Placental pericyte (primary cell): ENCODE data around the gene PINK1. TPM values are rescaled to one million over a fixed set of nuclear protein-coding genes. Genes with fewer than 3 reads are reported as not detected.

Experiments
- total RNA-seq: library from RNA; depleted of rRNA; stranded (reverse); fragments of >200 nt; gene quantifications from 2 replicates; pipeline ENCODE4 v1.2.3, GENCODE V29; 2012

PINK1 gene
- total RNA-seq = 52.7 and 55.7 TPM in 2 replicates

DNA sequence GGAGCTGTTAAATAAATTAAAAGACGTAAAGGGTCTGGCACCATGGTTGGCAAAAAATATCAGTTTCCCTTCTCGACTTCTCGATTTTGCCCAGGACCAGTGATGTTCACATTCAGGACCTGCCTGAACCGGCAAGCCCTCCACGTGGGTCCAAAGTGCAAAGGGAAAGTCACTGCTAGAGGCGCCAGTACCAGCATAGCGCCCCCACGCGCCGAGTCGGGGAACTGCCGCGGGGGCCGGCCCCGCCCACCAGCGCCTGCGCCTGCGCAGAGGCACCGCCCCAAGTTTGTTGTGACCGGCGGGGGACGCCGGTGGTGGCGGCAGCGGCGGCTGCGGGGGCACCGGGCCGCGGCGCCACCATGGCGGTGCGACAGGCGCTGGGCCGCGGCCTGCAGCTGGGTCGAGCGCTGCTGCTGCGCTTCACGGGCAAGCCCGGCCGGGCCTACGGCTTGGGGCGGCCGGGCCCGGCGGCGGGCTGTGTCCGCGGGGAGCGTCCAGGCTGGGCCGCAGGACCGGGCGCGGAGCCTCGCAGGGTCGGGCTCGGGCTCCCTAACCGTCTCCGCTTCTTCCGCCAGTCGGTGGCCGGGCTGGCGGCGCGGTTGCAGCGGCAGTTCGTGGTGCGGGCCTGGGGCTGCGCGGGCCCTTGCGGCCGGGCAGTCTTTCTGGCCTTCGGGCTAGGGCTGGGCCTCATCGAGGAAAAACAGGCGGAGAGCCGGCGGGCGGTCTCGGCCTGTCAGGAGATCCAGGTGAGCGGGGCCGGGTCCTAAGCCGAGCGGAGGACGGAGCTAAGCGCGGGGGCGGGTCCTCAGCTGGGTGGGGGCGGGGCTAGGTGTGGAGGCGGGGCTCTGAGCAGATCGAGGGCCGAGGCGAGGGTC lies at the start of gene PINK1:
Gene PINK1 (plus strand): TSS at position 269 of the 875 bp plus-strand sequence. CDS start 91 bp downstream, at position 360.

DNA sequence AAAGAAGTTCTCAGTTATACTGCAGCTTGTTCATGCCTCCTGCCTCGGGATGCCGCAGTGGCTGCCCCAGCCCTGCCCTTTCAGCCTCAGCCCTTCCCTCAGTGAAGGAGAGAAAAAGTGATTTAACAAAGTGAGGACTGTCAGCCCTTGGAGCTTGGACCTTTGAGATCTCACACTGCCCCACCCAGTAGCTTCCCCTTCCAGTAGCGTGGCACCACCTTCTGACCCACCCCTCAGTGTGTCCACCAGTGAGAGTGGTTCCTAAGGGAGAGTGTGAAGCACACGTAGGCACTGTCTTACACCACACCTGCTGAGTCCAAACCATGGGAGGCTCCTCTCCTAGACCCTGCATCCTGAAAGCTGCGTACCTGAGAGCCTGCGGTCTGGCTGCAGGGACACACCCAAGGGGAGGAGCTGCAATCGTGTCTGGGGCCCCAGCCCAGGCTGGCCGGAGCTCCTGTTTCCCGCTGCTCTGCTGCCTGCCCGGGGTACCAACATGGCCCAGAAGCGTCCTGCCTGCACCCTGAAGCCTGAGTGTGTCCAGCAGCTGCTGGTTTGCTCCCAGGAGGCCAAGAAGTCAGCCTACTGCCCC lies 44.5 kb upstream of the PINK1 start, which contains the start of gene CDA:
Gene CDA (plus strand): TSS at position 464 of the 592 bp plus-strand sequence. CDS start 33 bp downstream, at position 497.

DNA sequence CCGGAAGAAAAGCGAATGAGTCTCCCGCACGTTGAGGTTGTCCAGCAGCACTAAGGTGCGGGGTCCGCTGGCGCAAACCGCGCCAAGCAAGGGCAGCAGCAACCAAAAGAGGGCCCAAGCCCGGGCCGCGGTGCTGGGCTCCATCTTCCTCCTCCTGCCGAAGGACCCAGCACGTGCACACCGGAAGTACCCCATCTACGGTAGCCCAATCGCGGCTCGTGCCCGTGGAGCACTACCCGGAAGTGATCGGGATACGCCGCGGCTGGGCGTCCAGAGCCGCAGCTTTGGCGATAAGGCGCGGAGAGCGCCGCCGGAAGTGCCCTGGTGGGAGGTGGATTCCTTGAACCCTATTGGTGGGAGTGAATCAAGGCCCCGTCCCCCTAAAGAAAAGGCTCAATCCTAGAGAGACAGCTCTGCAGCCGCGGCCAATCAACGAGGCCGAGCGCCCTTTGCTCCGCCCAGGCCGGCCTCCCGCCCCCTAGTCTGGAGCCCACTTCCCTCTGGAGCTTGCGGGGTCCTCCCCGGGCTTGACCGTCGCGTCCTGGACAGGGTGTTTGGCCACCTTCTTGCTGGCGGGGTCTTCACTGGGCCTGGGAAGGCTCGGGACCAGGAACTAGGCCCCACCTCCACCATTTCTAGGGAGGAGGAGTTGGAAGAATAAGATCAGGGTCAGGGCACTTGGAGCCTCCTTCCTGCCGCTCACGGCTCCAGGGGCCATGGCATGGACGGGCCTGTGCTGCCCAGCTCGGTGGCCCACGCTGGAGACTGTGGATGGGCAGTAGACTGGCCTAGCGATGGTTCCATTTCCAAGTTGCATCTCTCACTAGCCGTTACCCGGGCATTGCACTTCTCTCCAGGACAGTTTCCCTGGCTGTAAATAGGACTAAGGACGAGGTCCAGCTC lies 28.2 kb downstream of the PINK1 start, which contains the start of gene DDOST:
Gene DDOST (minus strand): TSS at position 163 of the 903 bp plus-strand sequence. CDS start 19 bp downstream, at position 144.

Other genes starting within 250 kb of the PINK1 start
- 6.3 and 24.1 TPM in 2 replicates for gene CAMK2N1, start 147.2 kb upstream of the PINK1 start, total RNA-seq
- gene MUL1, start 125.3 kb upstream of the PINK1 start, total RNA-seq = 47.9 and 57.0 TPM in 2 replicates
- under 0.01 TPM in 1 of 2 replicates, not detected in the other for gene FAM43B, start 80.9 kb upstream of the PINK1 start, total RNA-seq
- gene CDA, start 44.4 kb upstream of the PINK1 start, total RNA-seq = 0.66 and 2.0 TPM in 2 replicates
- 222 and 372 TPM in 2 replicates for gene DDOST, start 27.9 kb downstream of the PINK1 start, total RNA-seq
- gene KIF17, start 84.5 kb downstream of the PINK1 start, total RNA-seq = 1.6 and 2.6 TPM in 2 replicates
- 6.7 and 13.8 TPM in 2 replicates for gene SH2D5, start 99.2 kb downstream of the PINK1 start, total RNA-seq
- gene HP1BP3, start 153.8 kb downstream of the PINK1 start, total RNA-seq = 204 and 215 TPM in 2 replicates